Esophagus squamous epithelium (tissue), 4 donors: ENCODE data around the gene PRKACB.

Experiments used
- POLR2A ChIP-seq, 4 donors: fragments of 450-650 bp; IDR thresholded peaks; one replicate each; pipeline ENCODE4 v1.6.1; 2017; ENCODE audit warnings: antibody characterized with exemption in 4 of 4, mild to moderate bottlenecking in 4 of 4, moderate library complexity in 3 of 4
- TF ChIP-seq, protein P1 (sequence below), 6 experiments: fragments of 450-650 bp in 4 of 6; fragments of 200-600 bp in 2 of 6; sonication (generic) in 2 of 6; IDR thresholded peaks; one replicate each; pipeline ENCODE4 v1.5.1; 2016 to 2019; ENCODE audit warnings: antibody characterized with exemption in 6 of 6, mild to moderate bottlenecking in 4 of 6, moderate library complexity in 4 of 6

DNA sequence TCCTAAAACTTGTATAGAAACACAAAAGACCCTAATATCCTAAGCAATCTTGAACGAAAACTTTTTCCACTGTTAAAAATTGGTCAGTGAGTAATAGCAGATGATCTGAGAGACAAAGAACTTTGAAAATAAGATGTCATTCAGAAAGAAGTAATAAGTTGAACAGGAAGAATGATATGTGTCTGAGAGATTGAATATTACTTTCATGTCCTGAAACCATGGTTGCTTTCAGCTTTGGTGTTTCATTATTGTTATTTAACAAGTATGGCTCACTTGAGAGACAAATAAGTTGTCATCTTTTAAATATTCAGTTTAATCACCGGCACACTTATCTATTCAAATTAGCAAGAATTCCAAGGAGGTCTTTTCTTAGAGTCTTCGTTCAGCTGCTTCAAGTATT lies 11.4 kb downstream of the PRKACB start:
- TF ChIP-seq POLR2A (IDR thresholded peaks at IDR 0.05), result no peak
- TF ChIP-seq, protein P1, sequence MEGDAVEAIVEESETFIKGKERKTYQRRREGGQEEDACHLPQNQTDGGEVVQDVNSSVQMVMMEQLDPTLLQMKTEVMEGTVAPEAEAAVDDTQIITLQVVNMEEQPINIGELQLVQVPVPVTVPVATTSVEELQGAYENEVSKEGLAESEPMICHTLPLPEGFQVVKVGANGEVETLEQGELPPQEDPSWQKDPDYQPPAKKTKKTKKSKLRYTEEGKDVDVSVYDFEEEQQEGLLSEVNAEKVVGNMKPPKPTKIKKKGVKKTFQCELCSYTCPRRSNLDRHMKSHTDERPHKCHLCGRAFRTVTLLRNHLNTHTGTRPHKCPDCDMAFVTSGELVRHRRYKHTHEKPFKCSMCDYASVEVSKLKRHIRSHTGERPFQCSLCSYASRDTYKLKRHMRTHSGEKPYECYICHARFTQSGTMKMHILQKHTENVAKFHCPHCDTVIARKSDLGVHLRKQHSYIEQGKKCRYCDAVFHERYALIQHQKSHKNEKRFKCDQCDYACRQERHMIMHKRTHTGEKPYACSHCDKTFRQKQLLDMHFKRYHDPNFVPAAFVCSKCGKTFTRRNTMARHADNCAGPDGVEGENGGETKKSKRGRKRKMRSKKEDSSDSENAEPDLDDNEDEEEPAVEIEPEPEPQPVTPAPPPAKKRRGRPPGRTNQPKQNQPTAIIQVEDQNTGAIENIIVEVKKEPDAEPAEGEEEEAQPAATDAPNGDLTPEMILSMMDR (IDR thresholded peaks at IDR 0.05), result no peak
